ENCODE data around the gene PTPRU. TPM values are rescaled to one million over a fixed set of nuclear protein-coding genes. Genes with fewer than 3 reads are reported as not detected.
A peak's percentile ranks its signal among the peaks of the same experiment; 100 is the strongest.

PTPRU gene
- total RNA-seq, 1 experiment from 2014 or later, result 41.4 TPM

GRCh38 chr1:29303201-29304024 lies 67.1 kb downstream of the PTPRU start:
- no TSS peak for BruUV-seq (replicated peaks)
- H3K4me1 ChIP-seq, result no peaks in the 10 kb centered on the region
- intact Hi-C loops (cut with micrococcal nuclease; ENCODE audit: unreplicated experiment), result loop anchor here (2.0 kb wide), 1 partner anchor 33 kb away; no protein-coding TSS in a partner anchor
- H3K4me1 Mint-ChIP-seq (ENCODE audit: low read depth, unreplicated experiment), result no peaks in the 10 kb centered on the region
- peaks cover 17% of the 10 kb centered on the region for H3K36me3 Mint-ChIP-seq (ENCODE audit: insufficient read depth, unreplicated experiment)
- H3K27me3 ChIP-seq (replicated peaks; ENCODE audit: control insufficient read depth, insufficient read depth, low read length), result no peaks in the 10 kb centered on the region
- ChIA-PET CTCF (no interaction called here), POLR2A (no interaction called here)
- no peak overlapping the region for H3K27ac Mint-ChIP-seq (ENCODE audit: unreplicated experiment)
- TF ChIP-seq CTCF (IDR thresholded peaks at IDR 0.05; ENCODE audit: insufficient read depth in 1 of 2, low read depth in 1 of 2, low read length in 1 of 2, severe bottlenecking in 1 of 2, unreplicated experiment in 1 of 2), result no peak
- H3K9me3 ChIP-seq, result no peaks in the 10 kb centered on the region
- no peaks in the 10 kb centered on the region for H3K9me3 Mint-ChIP-seq (ENCODE audit: unreplicated experiment)
- H3K36me3 ChIP-seq (ENCODE audit: control insufficient read depth, insufficient read depth, low read length), result no peaks in the 10 kb centered on the region
- no peak overlapping the region for H3K4me3 ChIP-seq (ENCODE audit: low read depth, low read length)
- no peak for DNase-seq
- no peaks in the 10 kb centered on the region for H3K27me3 Mint-ChIP-seq (ENCODE audit: insufficient read depth, unreplicated experiment)
- H3K4me3 Mint-ChIP-seq (ENCODE audit: unreplicated experiment), result no peak overlapping the region

DNA sequence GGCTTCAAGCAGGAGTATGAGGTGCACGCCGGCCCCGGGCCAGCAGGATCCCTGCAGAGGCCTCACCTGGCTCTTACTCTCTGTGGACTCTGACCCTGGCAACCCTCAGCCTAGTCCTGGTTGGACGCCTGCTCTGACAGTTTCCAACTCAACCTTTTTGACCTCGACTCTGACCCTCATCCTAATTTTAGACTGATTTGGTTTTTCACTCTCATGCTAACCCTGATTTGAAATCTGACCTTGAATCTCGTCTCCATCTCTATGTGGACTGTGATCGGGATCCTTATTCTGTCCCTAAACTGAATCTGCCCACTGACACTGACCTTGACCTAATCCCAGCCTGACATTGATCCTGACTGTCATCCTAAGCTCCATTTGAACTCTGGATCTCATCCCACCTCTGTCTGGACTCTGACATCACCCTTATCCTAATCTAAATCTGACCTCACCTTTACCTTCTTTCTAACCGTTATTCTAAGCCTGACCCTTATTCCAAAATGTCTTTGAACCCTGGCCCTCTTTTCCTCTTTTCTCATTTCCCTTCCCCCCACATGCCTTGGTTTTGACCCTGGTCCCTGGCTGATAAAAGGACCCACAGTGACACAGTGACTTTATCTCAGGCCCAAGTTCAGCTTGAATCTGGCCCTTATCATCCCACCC lies 67.8 kb downstream of the PTPRU start:
- Mint-ChIP-seq H3K9me3 (ENCODE audit: unreplicated experiment) (no peaks in the 10 kb centered on the region), H3K4me3 (ENCODE audit: unreplicated experiment) (no peak overlapping the region), H3K4me1 (ENCODE audit: low read depth, unreplicated experiment) (no peaks in the 10 kb centered on the region), H3K36me3 (ENCODE audit: insufficient read depth, unreplicated experiment) (peaks cover 17% of the 10 kb centered on the region), H3K27ac (ENCODE audit: unreplicated experiment) (no peak overlapping the region), H3K27me3 (ENCODE audit: insufficient read depth, unreplicated experiment) (no peaks in the 10 kb centered on the region)
- no peak overlapping the region for H3K4me3 ChIP-seq (ENCODE audit: low read depth, low read length)
- H3K9me3 ChIP-seq, result no peaks in the 10 kb centered on the region
- H3K27me3 ChIP-seq (replicated peaks; ENCODE audit: control insufficient read depth, insufficient read depth, low read length), result no peaks in the 10 kb centered on the region
- no TSS peak for BruUV-seq (replicated peaks)
- no peaks in the 10 kb centered on the region for H3K4me1 ChIP-seq
- POLR2A ChIA-PET, result no interaction called here
- H3K36me3 ChIP-seq (ENCODE audit: control insufficient read depth, insufficient read depth, low read length), result no peaks in the 10 kb centered on the region
- CTCF ChIA-PET, result no interaction called here
- DNase-seq, result no peak
- intact Hi-C loops (cut with micrococcal nuclease; ENCODE audit: unreplicated experiment), result loop anchor here (2.0 kb wide), 1 partner anchor 33 kb away; no protein-coding TSS in a partner anchor
- TF ChIP-seq CTCF (IDR thresholded peaks at IDR 0.05; ENCODE audit: insufficient read depth in 1 of 2, low read depth in 1 of 2, low read length in 1 of 2, severe bottlenecking in 1 of 2, unreplicated experiment in 1 of 2), result no peak

DNA sequence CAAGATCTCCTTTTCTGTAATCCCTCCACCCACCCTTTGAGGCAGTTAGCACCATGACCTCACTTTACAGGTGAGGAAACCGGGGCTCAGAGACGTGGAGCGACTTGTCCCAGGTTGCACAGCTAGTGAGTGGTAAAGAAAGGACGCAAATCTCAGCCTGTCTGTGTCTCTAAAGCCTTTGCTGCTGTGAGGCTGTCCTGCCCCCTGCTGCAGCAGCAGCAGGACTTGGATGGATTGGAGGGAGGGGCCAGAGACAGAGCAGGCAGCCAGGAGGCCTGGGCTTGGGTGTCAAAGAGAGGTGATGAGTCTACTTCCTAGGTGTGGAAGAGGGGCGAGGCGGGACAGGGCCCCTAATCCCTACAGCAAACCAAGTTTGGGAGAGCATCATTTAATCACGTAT lies 69.6 kb downstream of the PTPRU start:
- H3K27ac Mint-ChIP-seq (ENCODE audit: unreplicated experiment), result no peak overlapping the region
- POLR2A ChIA-PET, result no interaction called here
- BruUV-seq (replicated peaks), result no TSS peak
- H3K4me3 Mint-ChIP-seq (ENCODE audit: unreplicated experiment), result no peak overlapping the region
- no peak for TF ChIP-seq CTCF (IDR thresholded peaks at IDR 0.05; ENCODE audit: insufficient read depth in 1 of 2, low read depth in 1 of 2, low read length in 1 of 2, severe bottlenecking in 1 of 2, unreplicated experiment in 1 of 2)
- no peaks in the 10 kb centered on the region for H3K9me3 Mint-ChIP-seq (ENCODE audit: unreplicated experiment)
- H3K4me3 ChIP-seq (ENCODE audit: low read depth, low read length), result no peak overlapping the region
- CTCF ChIA-PET, result no interaction called here
- H3K4me1 Mint-ChIP-seq (ENCODE audit: low read depth, unreplicated experiment), result no peaks in the 10 kb centered on the region
- peak in 1 of 2 experiments; percentile 14 for DNase-seq
- H3K9me3 ChIP-seq, result no peaks in the 10 kb centered on the region
- no peaks in the 10 kb centered on the region for H3K27me3 ChIP-seq (replicated peaks; ENCODE audit: control insufficient read depth, insufficient read depth, low read length)
- H3K4me1 ChIP-seq, result no peaks in the 10 kb centered on the region
- H3K27me3 Mint-ChIP-seq (ENCODE audit: insufficient read depth, unreplicated experiment), result no peaks in the 10 kb centered on the region
- peaks cover 7% of the 10 kb centered on the region for H3K36me3 Mint-ChIP-seq (ENCODE audit: insufficient read depth, unreplicated experiment)
- H3K36me3 ChIP-seq (ENCODE audit: control insufficient read depth, insufficient read depth, low read length), result no peaks in the 10 kb centered on the region
- intact Hi-C loops (cut with micrococcal nuclease; ENCODE audit: unreplicated experiment), result loop anchor here (2.0 kb wide), 1 partner anchor 35 kb away; no protein-coding TSS in a partner anchor
